Measurements from ENCODE around the gene TRIM4. TPM values are rescaled to one million over a fixed set of nuclear protein-coding genes. Genes with fewer than 3 reads are reported as not detected.

TRIM4 gene
- total RNA-seq, 1 experiment from 2014 or later: 34.0 TPM

- DNase-seq: peak; percentile 58 to 68
- Histone ChIP-seq H3K9me3 (ENCODE audit: insufficient read depth, low read depth) (no peaks in the 10 kb centered on the region; the same call in 1 of the 2 replicates), H3K4me1 (replicated peaks; ENCODE audit: insufficient read depth) (0 out of 2 replicates have a peak, but pooled peaks cover 3% of the 10 kb centered on the region), H3K27ac (no peak within 1 kb of the TSS), H4K20me1 (ENCODE audit: insufficient read depth) (no peaks in the 10 kb centered on the region), H2AFZ (peak within 1 kb of the TSS; percentile 64), H3K27me3 (ENCODE audit: insufficient read depth, low read depth) (peaks cover 63% of the 10 kb centered on the region), H3F3A (ENCODE audit: insufficient read depth, low read depth) (no peaks in the 10 kb centered on the region), H3K4me3 (peak within 1 kb of the TSS; percentile 48; the same call in 1 of the 2 replicates), H3K79me2 (ENCODE audit: low read depth) (no peaks in the 10 kb centered on the region), H3K4me2 (peak within 1 kb of the TSS; percentile 76), H3K36me3 (ENCODE audit: low read depth) (no peaks in the 10 kb centered on the region), H3K9me2 (ENCODE audit: insufficient read depth) (no peaks in the 10 kb centered on the region)
- peak; percentile 58 for TF ChIP-seq CTCF (conservative IDR thresholded peaks at IDR 0.05)
- no peak for TF ChIP-seq EZH2 (IDR thresholded peaks at IDR 0.05; ENCODE audit: low read depth)
- ChIA-PET POLR2A (ENCODE audit: unreplicated experiment) (interaction anchor here (0.5 to 0.7 kb wide), 4 partner anchors 10 to 1027 kb away, joined by 3 to 4 read pairs (median 3); partner anchors contain the start of gene TRIM4), CTCF (interaction anchor here (0.5 to 1.0 kb wide), 4 partner anchors 10 to 298 kb away, joined by 3 to 5 read pairs (median 4); partner anchors contain the start of gene TRIM4)
- intact Hi-C loops (cut with micrococcal nuclease; ENCODE audit: unreplicated experiment): loop anchor here (1.0 to 5.0 kb wide), 2 partner anchors 48 to 62 kb away; partner anchors contain the start of gene AZGP1
- BruUV-seq (replicated peaks): no TSS peak
Observed at GRCh38 chr7:99928994-99929729, 9.8 kb upstream of the TRIM4 start, which contains the start of gene GJC3. Gene GJC3, minus strand, starts transcription at chr7:99929620. Its CDS starts 0 bp downstream, at chr7:99929620.

GRCh38 chr7:99928188-99928587, 8.9 kb upstream of the TRIM4 start:
- no peaks in the 10 kb centered on the region for H4K20me1 ChIP-seq (ENCODE audit: insufficient read depth)
- H3K36me3 ChIP-seq (ENCODE audit: low read depth): no peaks in the 10 kb centered on the region
- BruUV-seq (replicated peaks): no TSS peak
- TF ChIP-seq EZH2 (IDR thresholded peaks at IDR 0.05; ENCODE audit: low read depth): no peak
- TF ChIP-seq CTCF (conservative IDR thresholded peaks at IDR 0.05): no peak
- intact Hi-C loops (cut with micrococcal nuclease; ENCODE audit: unreplicated experiment): loop anchor here (5.0 kb wide), 1 partner anchor 49 kb away; the partner anchor contains the start of gene AZGP1
- peaks cover 54% of the 10 kb centered on the region for H3K27me3 ChIP-seq (ENCODE audit: insufficient read depth, low read depth)
- H3K4me1 ChIP-seq (replicated peaks; ENCODE audit: insufficient read depth): 0 out of 2 replicates have a peak, but pooled peaks cover 3% of the 10 kb centered on the region
- no peak overlapping the region for H2AFZ ChIP-seq
- H3K27ac ChIP-seq: no peak overlapping the region
- H3K4me3 ChIP-seq: no peak overlapping the region
- H3K4me2 ChIP-seq: no peak overlapping the region
- CTCF ChIA-PET: no interaction called here
- no peaks in the 10 kb centered on the region for H3F3A ChIP-seq (ENCODE audit: insufficient read depth, low read depth)
- no peaks in the 10 kb centered on the region; the same call in 1 of the 2 replicates for H3K9me3 ChIP-seq (ENCODE audit: insufficient read depth, low read depth)
- no peaks in the 10 kb centered on the region for H3K79me2 ChIP-seq (ENCODE audit: low read depth)
- no peaks in the 10 kb centered on the region for H3K9me2 ChIP-seq (ENCODE audit: insufficient read depth)
- no peak for DNase-seq
- POLR2A ChIA-PET (ENCODE audit: unreplicated experiment): no interaction called here

GRCh38 chr7:99927536-99927935, 8.2 kb upstream of the TRIM4 start:
- no TSS peak for BruUV-seq (replicated peaks)
- POLR2A ChIA-PET (ENCODE audit: unreplicated experiment): no interaction called here
- Histone ChIP-seq H3K9me3 (ENCODE audit: insufficient read depth, low read depth) (no peaks in the 10 kb centered on the region; the same call in 1 of the 2 replicates), H3K36me3 (ENCODE audit: low read depth) (no peaks in the 10 kb centered on the region), H3K27me3 (ENCODE audit: insufficient read depth, low read depth) (peaks cover 48% of the 10 kb centered on the region), H3K9me2 (ENCODE audit: insufficient read depth) (no peaks in the 10 kb centered on the region), H3K4me2 (no peak overlapping the region), H3F3A (ENCODE audit: insufficient read depth, low read depth) (no peaks in the 10 kb centered on the region), H3K4me3 (no peak overlapping the region), H4K20me1 (ENCODE audit: insufficient read depth) (no peaks in the 10 kb centered on the region), H3K27ac (no peak overlapping the region), H3K4me1 (replicated peaks; ENCODE audit: insufficient read depth) (0 out of 2 replicates have a peak, but pooled peaks cover 3% of the 10 kb centered on the region), H2AFZ (no peak overlapping the region), H3K79me2 (ENCODE audit: low read depth) (no peaks in the 10 kb centered on the region)
- intact Hi-C loops (cut with micrococcal nuclease; ENCODE audit: unreplicated experiment): loop anchor here (5.0 kb wide), 1 partner anchor 50 kb away; the partner anchor contains the start of gene AZGP1
- CTCF ChIA-PET: no interaction called here
- TF ChIP-seq EZH2 (IDR thresholded peaks at IDR 0.05; ENCODE audit: low read depth): no peak
- no peak for TF ChIP-seq CTCF (conservative IDR thresholded peaks at IDR 0.05)
- no peak for DNase-seq
